HG03457 (cell line): ENCODE data around the gene GPR89B.
A peak's percentile ranks its signal among the peaks of the same experiment; 100 is the strongest.
"Not testable (repeated sequence)": the region's sequence is repeated elsewhere in the genome, so short reads cannot be mapped to it uniquely, and the experiment has no call there.

Experiments used
- ATAC-seq: cut with Tn5 transposase; IDR thresholded peaks from one replicate; pipeline ENCODE4 v1.9.1; 2021; ENCODE audit warnings: moderate number of reproducible peaks; ENCODE audit not compliant: unreplicated experiment

Gene GPR89B

GRCh38 chr1:148027004-148027403 is 98.8 kb downstream of the GPR89B start:
- not testable (repeated sequence) for ATAC-seq

- ATAC-seq, result not testable (repeated sequence)
These were observed 104.0 kb downstream of the GPR89B start for GRCh38 chr1:148032247-148032646.

GRCh38 chr1:148032690-148033089 is 104.5 kb downstream of the GPR89B start:
- ATAC-seq, result not testable (repeated sequence)

- not testable (repeated sequence) for ATAC-seq
These were observed 104.9 kb downstream of the GPR89B start for GRCh38 chr1:148033147-148033546.

- ATAC-seq, result peak; percentile 5
These were observed 109.7 kb downstream of the GPR89B start for GRCh38 chr1:148037850-148038461.

- peak; percentile 58 for ATAC-seq
These were observed 110.5 kb downstream of the GPR89B start for GRCh38 chr1:148038462-148039333.
